Vagina (tissue), 2 donors: ENCODE results near the gene CISTR. TPM values are rescaled to one million over a fixed set of nuclear protein-coding genes. Genes with fewer than 3 reads are reported as not detected.

ENCODE experiments used
- DNase-seq, 2 donors: peaks; one replicate each; pipeline ENCODE4 v3.0.0-alpha.2; 2017; ENCODE audit errors: extremely low spot score in 2 of 2
- H3K27ac ChIP-seq: fragments of 200-600 bp; sonication (generic); one replicate; pipeline ENCODE4 v1.5.1; 2019
- H3K27me3 ChIP-seq: fragments of 200-600 bp; sonication (generic); one replicate; pipeline ENCODE4 v1.5.1; 2019
- H3K36me3 ChIP-seq, 2 donors: fragments of 200-600 bp; sonication (generic); one replicate each; pipeline ENCODE4 v1.5.1; 2017 to 2019
- H3K4me1 ChIP-seq: fragments of 200-600 bp; sonication (generic); one replicate; pipeline ENCODE4 v1.5.1; 2019
- H3K4me3 ChIP-seq, 2 donors: fragments of 200-600 bp; sonication (generic); 1 replicate in 1 of 2; 2 replicates in 1 of 2; pipeline ENCODE4 v1.5.1; 2016 to 2019
- H3K9me3 ChIP-seq: fragments of 200-600 bp; sonication (generic); one replicate; pipeline ENCODE4 v1.5.1; 2019
- CTCF ChIP-seq, 3 experiments: fragments of 450-650 bp in 2 of 3; fragments of 200-600 bp in 1 of 3; sonication (generic) in 1 of 3; IDR thresholded peaks; one replicate each; pipeline ENCODE4 v1.5.1; 2017 to 2019; ENCODE audit warnings: antibody characterized with exemption in 3 of 3, mild to moderate bottlenecking in 2 of 3, moderate library complexity in 2 of 3
- POLR2A ChIP-seq, 2 donors: fragments of 450-650 bp; IDR thresholded peaks; one replicate each; pipeline ENCODE4 v1.6.1; 2017; ENCODE audit warnings: antibody characterized with exemption in 2 of 2, mild to moderate bottlenecking in 2 of 2, moderate library complexity in 2 of 2
- POLR2AphosphoS5 ChIP-seq, 2 donors: sonication (generic); formaldehyde crosslinking; IDR thresholded peaks; one replicate each; pipeline ENCODE4 v1.9.0; 2017; ENCODE audit warnings: antibody characterized with exemption in 2 of 2, mild to moderate bottlenecking in 2 of 2, low read depth in 1 of 2; ENCODE audit not compliant: insufficient read depth in 1 of 2
- intact Hi-C: fragments of 100-400 bp; cut with DNase I; formaldehyde crosslinking; loops from one replicate; pipeline ENCODE4 v1.15.1; 2023
- total RNA-seq: library from RNA; depleted of rRNA; stranded (reverse); fragments of >200 nt; gene quantifications from one replicate; pipeline ENCODE4 v1.2.3, GENCODE V29; 2016

CISTR gene
- total RNA-seq, 1 donor from 2014 or later: not detected

GRCh38 chr12:53736592-53736991, 15.2 kb downstream of the CISTR start:
- Histone ChIP-seq H3K27me3 (no peaks in the 10 kb centered on the region), H3K9me3 (no peaks in the 10 kb centered on the region), H3K4me1 (peaks cover 22% of the 10 kb centered on the region), H3K36me3 (no peaks in the 10 kb centered on the region), H3K4me3 (no peak overlapping the region), H3K27ac (no peak overlapping the region)
- TF ChIP-seq POLR2A (IDR thresholded peaks at IDR 0.05) (no peak), CTCF (IDR thresholded peaks at IDR 0.05) (no peak), POLR2AphosphoS5 (IDR thresholded peaks at IDR 0.05; ENCODE audit: insufficient read depth in 1 of 2, low read depth in 1 of 2) (no peak)
- intact Hi-C loops: no loop called here
- no peak for DNase-seq

GRCh38 chr12:53735556-53735955, 16.2 kb downstream of the CISTR start:
- Histone ChIP-seq H3K9me3 (no peaks in the 10 kb centered on the region), H3K27me3 (no peaks in the 10 kb centered on the region), H3K4me3 (no peak overlapping the region), H3K36me3 (no peaks in the 10 kb centered on the region), H3K4me1 (peaks cover 22% of the 10 kb centered on the region), H3K27ac (no peak overlapping the region)
- no peak for TF ChIP-seq POLR2AphosphoS5 (IDR thresholded peaks at IDR 0.05; ENCODE audit: insufficient read depth in 1 of 2, low read depth in 1 of 2)
- no peak for TF ChIP-seq POLR2A (IDR thresholded peaks at IDR 0.05)
- TF ChIP-seq CTCF (IDR thresholded peaks at IDR 0.05): no peak
- intact Hi-C loops: no loop called here
- no peak for DNase-seq

GRCh38 chr12:53734425-53734824, 17.4 kb downstream of the CISTR start:
- Histone ChIP-seq H3K9me3 (no peaks in the 10 kb centered on the region), H3K36me3 (no peaks in the 10 kb centered on the region), H3K4me1 (peaks cover 14% of the 10 kb centered on the region), H3K27ac (no peak overlapping the region), H3K27me3 (no peaks in the 10 kb centered on the region), H3K4me3 (no peak overlapping the region)
- intact Hi-C loops: no loop called here
- no peak for DNase-seq
- TF ChIP-seq POLR2AphosphoS5 (IDR thresholded peaks at IDR 0.05; ENCODE audit: insufficient read depth in 1 of 2, low read depth in 1 of 2) (no peak), CTCF (IDR thresholded peaks at IDR 0.05) (no peak), POLR2A (IDR thresholded peaks at IDR 0.05) (no peak)

- Histone ChIP-seq H3K9me3 (no peaks in the 10 kb centered on the region), H3K27ac (no peak overlapping the region), H3K27me3 (no peaks in the 10 kb centered on the region), H3K4me3 (no peak overlapping the region), H3K4me1 (peaks cover 8% of the 10 kb centered on the region), H3K36me3 (no peaks in the 10 kb centered on the region)
- no peak for DNase-seq
- TF ChIP-seq POLR2AphosphoS5 (IDR thresholded peaks at IDR 0.05; ENCODE audit: insufficient read depth in 1 of 2, low read depth in 1 of 2): no peak
- no peak for TF ChIP-seq CTCF (IDR thresholded peaks at IDR 0.05)
- no peak for TF ChIP-seq POLR2A (IDR thresholded peaks at IDR 0.05)
- intact Hi-C loops: no loop called here
These were observed 18.0 kb downstream of the CISTR start for GRCh38 chr12:53733807-53734200.

- H3K4me1 ChIP-seq: peaks cover 3% of the 10 kb centered on the region
- intact Hi-C loops: no loop called here
- H3K9me3 ChIP-seq: no peaks in the 10 kb centered on the region
- no peak for TF ChIP-seq POLR2AphosphoS5 (IDR thresholded peaks at IDR 0.05; ENCODE audit: insufficient read depth in 1 of 2, low read depth in 1 of 2)
- no peak for TF ChIP-seq POLR2A (IDR thresholded peaks at IDR 0.05)
- TF ChIP-seq CTCF (IDR thresholded peaks at IDR 0.05): no peak
- no peaks in the 10 kb centered on the region for H3K27me3 ChIP-seq
- no peak for DNase-seq
- no peak overlapping the region for H3K27ac ChIP-seq
- H3K36me3 ChIP-seq: no peaks in the 10 kb centered on the region
- H3K4me3 ChIP-seq: no peak overlapping the region
These were observed 18.6 kb downstream of the CISTR start for GRCh38 chr12:53733051-53733806.
